ENCODE data around the gene CATSPER3.

Gene CATSPER3

DNA sequence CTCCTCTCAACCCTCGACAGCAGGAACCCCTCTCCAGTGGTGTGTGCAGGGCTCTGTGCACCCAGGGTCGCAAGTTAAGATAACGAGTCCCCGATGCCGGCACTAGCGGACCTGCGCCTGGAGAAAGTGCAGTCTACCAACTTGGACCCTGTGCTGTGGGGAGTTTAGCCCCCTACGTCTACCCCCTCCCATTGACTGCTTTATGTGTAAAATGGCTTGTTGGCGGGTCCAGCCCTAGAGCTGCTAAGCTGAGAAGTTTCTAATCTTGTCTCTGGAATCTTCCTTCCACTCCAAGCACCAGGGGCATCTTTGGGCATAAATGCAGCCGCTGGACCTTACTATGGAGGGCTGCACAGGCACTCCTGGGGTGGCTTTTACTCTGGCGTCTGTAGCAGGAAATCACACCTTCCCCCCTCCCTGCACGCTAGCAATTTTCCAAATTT lies 73.5 kb downstream of the CATSPER3 start:
- no peak for DNase-seq (ENCODE audit: low spot score)

DNA sequence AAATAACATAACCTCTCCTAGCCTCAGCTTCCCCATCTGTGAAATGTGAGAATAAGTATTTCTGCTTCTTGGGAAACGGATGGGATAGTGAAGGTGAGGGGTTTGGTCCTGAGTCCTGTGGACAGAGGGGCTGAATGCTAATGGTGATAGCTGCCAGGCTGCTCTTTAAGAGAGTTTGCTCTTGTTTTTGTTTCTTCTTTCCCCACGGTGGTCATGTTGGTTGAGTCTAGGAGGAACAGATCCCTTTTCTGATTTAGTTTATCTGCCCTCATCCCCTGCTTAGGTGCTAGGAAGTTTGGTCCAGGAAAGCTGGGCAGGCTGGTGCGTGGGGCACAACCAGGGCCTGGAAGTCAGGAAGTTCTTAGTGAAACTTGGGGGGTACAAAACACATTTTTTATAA lies 74.0 kb downstream of the CATSPER3 start:
- no peak for DNase-seq (ENCODE audit: low spot score)

DNA sequence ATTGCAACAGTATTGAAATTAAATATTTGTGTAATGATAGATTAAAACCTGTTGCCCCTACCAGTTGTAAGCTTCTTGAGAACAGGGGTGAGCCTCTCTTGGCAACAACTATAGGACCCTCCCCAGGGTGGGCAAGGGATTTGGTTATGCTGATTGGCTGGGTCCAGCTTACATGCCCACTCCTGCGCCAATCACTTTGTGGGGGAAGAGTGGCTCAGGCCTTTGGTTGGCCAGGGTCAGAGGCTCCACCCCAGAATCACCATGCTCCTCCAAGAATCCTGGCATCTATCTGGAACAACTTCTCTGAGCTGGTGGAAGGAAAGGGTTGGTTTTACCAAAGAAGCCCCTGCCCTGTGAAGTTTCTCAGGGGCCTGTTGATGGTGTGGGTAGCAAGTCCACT lies 74.9 kb downstream of the CATSPER3 start:
- no peak for DNase-seq (ENCODE audit: low spot score)

GRCh38 chr5:135045488-135045887 lies 77.8 kb downstream of the CATSPER3 start:
- DNase-seq (ENCODE audit: low spot score) = no peak

DNA sequence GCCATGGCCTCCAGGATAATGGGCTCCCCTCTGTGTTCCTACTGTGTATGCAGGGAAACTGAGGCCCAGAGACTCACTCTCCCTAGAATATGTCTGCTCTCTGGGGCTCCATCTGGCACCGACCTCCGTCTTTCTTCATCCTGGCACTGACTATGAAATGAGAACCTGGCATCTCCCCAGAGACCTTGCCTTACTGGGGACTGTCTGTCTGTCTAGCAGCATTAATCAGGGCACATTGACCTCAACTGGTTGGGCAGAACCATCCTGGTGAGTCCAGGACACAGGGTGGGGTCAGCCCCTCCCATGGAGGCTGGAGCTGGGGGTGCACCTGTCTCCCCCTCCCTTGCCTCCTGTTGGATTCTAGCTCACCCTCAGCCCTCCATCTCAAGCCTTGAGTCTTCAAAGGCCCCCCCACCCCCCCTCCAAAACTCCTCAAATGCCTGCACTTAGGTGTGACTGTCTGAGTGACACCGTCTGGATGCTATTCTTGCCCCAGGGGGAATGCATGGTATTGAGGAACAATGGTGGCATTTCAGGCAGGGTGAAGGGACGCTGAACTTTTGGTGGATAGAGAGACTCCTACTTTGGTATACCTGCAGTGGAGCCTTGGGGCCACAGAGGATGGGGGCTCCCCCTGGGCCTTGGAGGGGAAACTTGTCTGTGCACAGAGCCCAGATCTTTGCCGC lies 79.1 kb downstream of the CATSPER3 start:
- no peak for DNase-seq (ENCODE audit: low spot score)

DNA sequence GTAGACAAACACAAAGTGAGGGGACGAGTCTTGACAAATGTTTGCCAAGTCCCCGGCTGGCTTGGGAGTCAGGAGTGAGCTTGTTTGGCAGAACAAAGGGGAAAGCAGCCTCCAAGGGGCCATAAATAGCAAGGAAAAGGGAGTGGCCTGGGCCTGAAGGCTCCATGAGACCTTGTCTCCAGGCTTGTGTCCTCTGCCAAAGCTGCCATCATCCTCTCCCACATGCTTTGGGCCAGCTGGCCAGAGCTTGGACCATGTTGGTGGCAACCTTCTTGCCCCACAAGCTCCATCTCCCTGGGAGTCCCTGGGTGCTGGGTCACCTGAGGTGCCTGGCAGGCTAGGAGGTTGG lies 79.6 kb downstream of the CATSPER3 start:
- no peak for DNase-seq (ENCODE audit: low spot score)

DNA sequence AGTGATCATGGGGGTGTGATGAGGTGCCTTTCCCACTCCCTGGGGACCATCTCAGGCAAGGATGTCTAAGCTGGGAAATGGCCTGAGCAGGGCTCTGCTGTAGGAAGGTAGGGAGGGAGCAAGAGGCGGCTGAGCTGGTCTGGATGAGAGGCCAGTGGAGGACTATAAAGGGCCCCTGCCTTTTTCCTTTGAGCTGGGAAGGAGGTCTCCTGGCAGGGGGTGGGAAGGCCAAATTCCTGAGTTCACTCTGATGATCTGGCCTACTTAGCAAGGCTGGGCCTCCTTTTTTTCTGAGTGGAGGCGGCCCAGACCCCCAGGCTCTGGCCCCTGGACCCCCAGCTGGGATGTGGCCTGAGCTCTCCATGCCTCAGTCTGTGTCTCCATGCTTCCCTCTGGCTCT lies 80.6 kb downstream of the CATSPER3 start:
- no peak for DNase-seq (ENCODE audit: low spot score)

DNA sequence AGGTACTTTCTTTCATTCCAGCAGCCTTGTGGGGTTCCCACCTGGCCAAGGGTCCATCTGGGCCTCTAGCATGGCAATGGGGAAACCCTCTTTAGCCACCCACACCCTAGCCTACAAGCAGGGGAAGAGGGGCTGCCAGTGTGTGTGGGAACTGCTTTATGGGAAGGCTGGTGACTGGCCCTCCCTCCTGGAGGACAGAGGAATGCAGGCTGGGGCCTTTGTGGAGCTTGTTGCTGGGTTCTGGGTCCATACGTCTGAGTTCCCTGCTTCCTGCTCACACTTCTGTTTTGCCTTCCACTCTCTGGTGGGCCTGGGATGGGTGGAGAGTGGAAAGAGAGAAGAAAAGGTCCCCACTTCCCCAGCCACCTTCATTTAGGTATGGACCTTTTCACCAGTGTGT lies 81.2 kb downstream of the CATSPER3 start:
- DNase-seq (ENCODE audit: low spot score) = no peak

DNA sequence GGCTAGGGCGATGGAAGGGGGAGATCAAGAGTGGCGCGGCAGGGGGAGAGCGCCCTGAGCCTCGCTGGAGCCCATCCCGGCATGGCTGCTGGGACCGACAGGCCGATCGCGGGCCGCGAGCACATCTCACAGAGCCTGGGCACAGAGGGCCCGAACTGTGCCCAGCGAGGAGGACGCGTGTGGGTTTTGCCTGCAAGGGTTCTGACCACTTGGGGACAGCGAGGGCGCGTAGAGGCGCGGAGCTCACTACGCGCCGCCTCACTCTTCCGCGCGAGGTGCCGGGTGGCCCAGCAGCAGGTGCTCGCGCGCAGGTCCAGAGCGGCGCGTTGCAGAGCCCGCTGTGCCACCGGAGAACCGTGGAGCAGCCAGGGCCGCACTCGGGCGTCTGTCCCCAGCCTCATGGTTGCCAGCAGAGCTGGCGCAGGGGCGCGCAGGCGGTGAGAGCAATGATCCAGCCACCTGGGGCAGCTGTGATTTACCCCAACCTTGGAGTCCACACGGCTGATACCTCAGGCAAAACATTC lies 82.6 kb downstream of the CATSPER3 start:
- DNase-seq (ENCODE audit: low spot score) = no peak

GRCh38 chr5:135051399-135051798 lies 83.7 kb downstream of the CATSPER3 start:
- DNase-seq (ENCODE audit: low spot score) = no peak

DNA sequence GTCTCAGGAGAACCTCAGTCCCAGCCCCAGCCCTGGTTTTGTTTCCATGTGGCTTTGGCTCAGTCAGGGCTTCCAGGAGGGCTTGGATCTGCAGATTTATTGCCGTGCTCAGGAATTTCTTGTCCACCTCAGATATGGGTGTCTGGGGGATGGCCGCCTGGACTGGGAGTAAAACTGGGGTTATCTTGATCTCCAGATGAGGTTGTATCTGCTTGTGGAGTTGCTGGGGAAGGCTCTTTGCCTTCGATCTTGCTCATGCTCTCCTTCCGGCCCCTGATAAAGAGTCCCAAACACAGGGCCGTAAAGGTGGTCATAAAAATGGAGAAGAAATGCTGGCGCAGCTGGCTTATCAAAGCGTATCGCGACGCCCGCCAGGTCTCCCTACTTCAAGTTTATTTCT lies 84.2 kb downstream of the CATSPER3 start:
- DNase-seq (ENCODE audit: low spot score) = no peak

- no peak for DNase-seq (ENCODE audit: low spot score)
These were observed 84.9 kb downstream of the CATSPER3 start for GRCh38 chr5:135052511-135053145.

- no peak for DNase-seq (ENCODE audit: low spot score)
These were observed 85.6 kb downstream of the CATSPER3 start for GRCh38 chr5:135053278-135053677.

DNA sequence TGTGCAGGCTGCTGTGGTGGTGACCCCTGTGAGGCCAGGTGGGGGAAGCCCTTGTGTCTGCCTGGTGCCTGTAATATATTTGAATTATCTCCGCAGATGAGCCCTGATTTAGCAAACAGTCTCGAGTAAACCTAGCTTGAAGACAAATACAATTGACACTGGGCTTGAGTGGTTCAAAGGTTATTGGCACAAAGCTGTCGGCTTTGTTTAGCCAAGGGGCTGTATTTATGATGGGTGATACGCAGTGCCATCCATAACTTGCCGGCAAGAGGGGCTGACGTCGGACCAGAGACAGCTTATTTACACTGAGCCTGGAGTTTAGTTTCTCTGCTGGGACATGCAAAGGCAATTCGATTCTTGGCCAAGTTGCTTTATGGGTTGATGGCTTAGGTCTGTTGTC lies 86.3 kb downstream of the CATSPER3 start:
- DNase-seq (ENCODE audit: low spot score) = no peak

DNA sequence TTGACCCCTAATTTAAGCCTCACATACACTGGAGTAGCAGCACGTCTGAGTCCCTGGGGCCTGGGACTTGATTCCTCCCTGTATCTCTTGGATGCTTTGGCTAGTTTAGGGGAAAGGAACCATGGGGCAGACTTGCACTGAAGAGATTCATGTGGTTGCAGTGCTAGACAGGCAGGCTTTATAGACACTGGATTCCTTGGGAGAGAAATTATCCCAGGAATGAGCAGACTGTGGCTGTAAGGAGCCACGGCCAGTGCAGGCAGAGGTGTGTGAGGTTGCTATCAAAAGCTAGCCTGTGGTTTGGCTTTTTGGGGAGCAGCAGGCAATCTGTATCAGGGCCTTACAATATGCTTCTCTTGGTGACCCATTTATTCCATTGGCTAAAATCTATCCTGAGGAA lies 86.8 kb downstream of the CATSPER3 start:
- no peak for DNase-seq (ENCODE audit: low spot score)

- DNase-seq (ENCODE audit: low spot score) = no peak
These were observed 87.7 kb downstream of the CATSPER3 start for GRCh38 chr5:135055396-135055795.

- DNase-seq (ENCODE audit: low spot score) = no peak
These were observed 88.8 kb downstream of the CATSPER3 start for GRCh38 chr5:135056316-135057030.

GRCh38 chr5:135057233-135057632 lies 89.5 kb downstream of the CATSPER3 start:
- no peak for DNase-seq (ENCODE audit: low spot score)

- DNase-seq (ENCODE audit: low spot score) = no peak
These were observed 90.6 kb downstream of the CATSPER3 start for GRCh38 chr5:135058331-135058732.

DNA sequence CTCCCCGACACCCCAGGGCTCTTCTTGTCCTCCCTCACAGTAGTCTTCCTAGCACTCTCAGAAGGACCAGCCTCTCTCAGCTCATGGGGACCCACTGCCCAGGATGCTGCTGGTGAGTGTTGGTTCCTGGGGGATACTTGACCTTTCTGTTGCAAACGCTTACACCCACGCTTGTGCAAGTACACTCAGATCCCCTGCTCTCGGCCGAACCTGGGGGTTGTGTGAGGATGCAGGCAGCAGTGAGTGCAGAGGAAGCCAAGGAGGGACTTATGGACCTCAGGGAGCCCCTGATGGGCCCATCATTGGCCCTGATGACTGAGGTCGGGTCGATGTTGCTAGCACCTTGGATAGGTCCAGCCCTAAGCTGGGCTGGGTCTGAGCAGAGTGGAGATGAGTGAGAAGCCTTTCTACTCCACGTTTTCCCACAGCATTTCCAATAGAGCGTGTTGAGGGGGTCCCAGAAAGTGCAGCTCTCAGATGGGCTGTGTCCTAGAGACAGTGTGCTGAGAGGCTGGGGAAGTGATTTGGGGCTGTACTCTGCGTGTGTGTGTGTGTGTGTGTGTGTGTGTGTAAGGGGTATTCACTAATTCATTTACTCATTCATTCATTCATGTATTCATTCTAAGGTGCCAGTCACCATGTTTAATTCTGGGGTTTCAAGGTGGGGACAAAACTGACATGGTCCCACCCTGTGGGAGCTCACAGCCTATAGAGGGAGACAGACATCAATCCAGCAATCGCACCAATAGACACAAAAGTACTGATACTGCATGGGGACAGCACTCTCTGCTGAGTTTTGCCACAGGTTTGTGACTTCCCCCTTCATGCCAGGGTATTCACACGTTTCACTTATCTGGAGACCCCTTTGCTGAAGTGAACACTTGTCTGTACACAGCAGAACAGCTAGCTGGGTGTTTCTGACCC lies 91.6 kb downstream of the CATSPER3 start:
- DNase-seq (ENCODE audit: low spot score) = peak; percentile 10

DNA sequence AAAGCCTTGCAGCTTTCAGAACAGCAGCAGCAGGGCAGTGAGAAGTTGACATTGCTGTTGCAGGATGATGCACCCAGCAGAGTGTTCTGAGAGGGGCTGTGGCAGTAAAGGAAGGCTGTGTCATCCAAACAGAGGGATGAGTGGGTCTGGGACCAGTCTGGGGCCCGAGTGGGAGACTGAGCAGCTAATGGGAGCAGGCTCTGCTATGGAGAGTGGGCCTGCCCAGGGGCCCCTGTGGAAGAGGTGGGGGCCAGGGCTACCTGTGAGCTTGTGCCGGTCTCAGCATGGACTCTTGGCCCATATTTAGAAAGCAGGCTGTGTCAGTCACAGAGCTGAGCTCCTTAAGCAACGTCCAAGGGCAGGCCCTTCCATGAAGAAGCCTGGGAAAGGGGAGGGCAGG lies 92.3 kb downstream of the CATSPER3 start:
- no peak for DNase-seq (ENCODE audit: low spot score)

DNA sequence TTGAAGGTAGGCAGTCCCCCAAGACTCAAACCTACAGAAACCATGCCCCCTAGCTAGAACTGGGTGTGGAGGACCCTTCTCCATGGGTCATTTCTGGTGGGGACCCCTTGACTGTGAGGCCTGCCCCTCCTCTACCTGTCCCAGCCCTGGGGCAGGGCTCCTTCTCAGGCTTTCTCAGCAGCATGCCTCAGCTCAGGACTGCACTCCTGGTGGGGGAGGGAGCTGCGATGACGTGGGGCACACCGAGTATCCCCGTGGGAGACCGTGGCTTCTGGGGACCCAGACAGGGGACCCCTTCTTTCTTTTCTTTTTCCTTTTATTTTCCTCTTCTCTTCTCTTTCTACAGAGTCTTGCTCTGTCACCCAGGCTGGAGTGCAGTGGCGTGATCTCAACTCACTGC lies 93.3 kb downstream of the CATSPER3 start:
- no peak for DNase-seq (ENCODE audit: low spot score)
